Measurements from ENCODE around the gene INPP4A. TPM values are rescaled to one million over a fixed set of nuclear protein-coding genes. Genes with fewer than 3 reads are reported as not detected.

Gene INPP4A
- total and polyA plus RNA-seq, 2 of the 13 experiments (the other 11 are each of a cell fraction or from before 2014, with no cell fraction given): 10.1 to 10.9 TPM

GRCh38 chr2:98412751-98413458, 31.8 kb upstream of the INPP4A start:
- WGBS (ENCODE audit: low lambda C conversion rate): 10% methylated on average over 5 of the region's 5 CpGs
- H3K4me1 ChIP-seq (ENCODE audit: insufficient read depth, low read length): peaks cover 10% of the 10 kb centered on the region; the same call in 1 of the 2 replicates
- DNase-seq (ENCODE audit: low spot score) (peak; percentile 77), ATAC-seq (peak; percentile 91), FAIRE-seq (peak; percentile 89)
- ChIA-PET POLR2A (no interaction called here), CTCF (ENCODE audit: low intra/inter-chr PET ratio, low total read pairs) (interaction anchor here (1.4 to 2.9 kb wide), 4 partner anchors 105 to 653 kb away, joined by 4 to 20 read pairs (median 10); no protein-coding TSS in a partner anchor)
- H3K27me3 ChIP-seq (ENCODE audit: control insufficient read depth in 1 of 2, insufficient read depth in 2 of 2, low read length in 2 of 2): no peaks in the 10 kb centered on the region; a peak in 1 of 5 replicates
- no TSS peak for BruUV-seq (replicated peaks)
- H3K4me3 ChIP-seq (replicated peaks in 1 of 3; ENCODE audit: insufficient read depth in 1 of 3, low read depth in 2 of 3, low read length in 3 of 3): no peak overlapping the region
- in situ Hi-C loops (cut with HindIII; ENCODE audit: extremely low pct_ligation_motif_present, low pct_unique_long_range_greater_than_20kb): loop anchor here (5.0 to 25.0 kb wide), 2 partner anchors 189 to 424 kb away; no protein-coding TSS in a partner anchor
- peak overlapping the region; percentile 55 for H3K4me2 ChIP-seq (ENCODE audit: low read depth, low read length)
- H3K9me3 ChIP-seq (ENCODE audit: low read length): peaks cover 11% of the 10 kb centered on the region; the same call in 1 of the 2 replicates
- no peak overlapping the region for H2AFZ ChIP-seq (ENCODE audit: low read length)
- no peaks in the 10 kb centered on the region for H4K20me1 ChIP-seq (ENCODE audit: insufficient read depth, low read length)
- intact Hi-C loops (cut with micrococcal nuclease; ENCODE audit: unreplicated experiment): loop anchor here (1.0 kb wide), 2 partner anchors 105 to 653 kb away; no protein-coding TSS in a partner anchor
- no peaks in the 10 kb centered on the region for H3K79me2 ChIP-seq (ENCODE audit: insufficient read depth, low read length)
- no peaks in the 10 kb centered on the region for H3K36me3 ChIP-seq (replicated peaks in 1 of 2; ENCODE audit: control insufficient read depth in 1 of 2, insufficient read depth in 2 of 2, low read length in 2 of 2)
- H3K9ac ChIP-seq (ENCODE audit: insufficient read depth, low read depth, low read length): no peak overlapping the region
- H3K27ac ChIP-seq (ENCODE audit: extremely low read length, insufficient read depth, low read length): no peak overlapping the region
- peak; percentile 40; the same call in 1 of the 2 replicates for TF ChIP-seq ZNF644 (CRISPR knock-in tag; IDR thresholded peaks at IDR 0.05; ENCODE audit: low read depth)
- peak; percentile 33 for TF ChIP-seq TEAD3 (CRISPR knock-in tag; optimal IDR thresholded peaks at IDR 0.05; ENCODE audit: borderline replicate concordance)
- TF ChIP-seq ZNF776 (CRISPR knock-in tag; IDR thresholded peaks at IDR 0.05): no peak
- peak; percentile 56 for TF ChIP-seq RARA (CRISPR knock-in tag; IDR thresholded peaks at IDR 0.05)
- TF ChIP-seq MEF2D (CRISPR knock-in tag; IDR thresholded peaks at IDR 0.05): 0 out of 2 replicates have a peak, but pooled peaks have one; percentile 28
- TF ChIP-seq ZNF414 (CRISPR knock-in tag; IDR thresholded peaks at IDR 0.05): no peak
- no peak for TF ChIP-seq ZNF431 (CRISPR knock-in tag; IDR thresholded peaks at IDR 0.05; ENCODE audit: borderline replicate concordance, low read depth)
- no peak for TF ChIP-seq FOXC1 (CRISPR knock-in tag; IDR thresholded peaks at IDR 0.05; ENCODE audit: borderline replicate concordance)
- peak; percentile 83 for TF ChIP-seq CTCF (CRISPR knock-in tag; IDR thresholded peaks at IDR 0.05)
- TF ChIP-seq TARDBP (CRISPR knock-in tag; IDR thresholded peaks at IDR 0.05): peak; percentile 38; the same call in 1 of the 2 replicates
- no peak for TF ChIP-seq GRHL1 (CRISPR knock-in tag; conservative IDR thresholded peaks at IDR 0.05)
- peak; percentile 45; the same call in 1 of the 2 replicates for TF ChIP-seq REPIN1 (CRISPR knock-in tag; IDR thresholded peaks at IDR 0.05; ENCODE audit: borderline replicate concordance, low read depth)
- 0 out of 2 replicates have a peak, but pooled peaks have one; percentile 36 for TF ChIP-seq SOX5 (CRISPR knock-in tag; IDR thresholded peaks at IDR 0.05; ENCODE audit: borderline replicate concordance)
- TF ChIP-seq FOXK1 (CRISPR knock-in tag; IDR thresholded peaks at IDR 0.05; ENCODE audit: borderline replicate concordance, low read depth): peak; percentile 44; the same call in 1 of the 2 replicates
- no peak for TF ChIP-seq FLYWCH1 (CRISPR knock-in tag; IDR thresholded peaks at IDR 0.05)
- peak; percentile 52; the same call in 1 of the 2 replicates for TF ChIP-seq HOMEZ (CRISPR knock-in tag; IDR thresholded peaks at IDR 0.05; ENCODE audit: low read depth)
- 0 out of 2 replicates have a peak, but pooled peaks have one; percentile 22 for TF ChIP-seq FOXO1 (CRISPR knock-in tag; IDR thresholded peaks at IDR 0.05)
- no peak for TF ChIP-seq FOXA1 (IDR thresholded peaks at IDR 0.05)
- TF ChIP-seq FOXA1 (CRISPR knock-in tag; IDR thresholded peaks at IDR 0.05): peak; percentile 53
